Mucosa of gallbladder (tissue), 1 donor: ENCODE measurements around the gene CADPS2. TPM values are rescaled to one million over a fixed set of nuclear protein-coding genes. Genes with fewer than 3 reads are reported as not detected.

ENCODE experiments used
- DNase-seq: peaks from one replicate; pipeline ENCODE4 v3.0.0-alpha.2; 2020; ENCODE audit warnings: low spot score
- total RNA-seq: library from RNA; stranded (reverse); gene quantifications from one replicate; pipeline ENCODE4 v1.2.1, GENCODE V29; 2021
- donor health status: DM: no; HTN: no; CAD: no.

CADPS2 gene
- 38.4 TPM for total RNA-seq

GRCh38 chr7:122886357-122887081 lies at the start of gene CADPS2:
CADPS2 (minus strand) TSS chr7:122886460; CDS start chr7:122886337, 123 bp downstream.
- DNase-seq = peak; percentile 91

GRCh38 chr7:122935620-122936019 lies 49.4 kb upstream of the CADPS2 start:
- no peak for DNase-seq

GRCh38 chr7:122919643-122920181 lies 33.5 kb upstream of the CADPS2 start:
- DNase-seq = no peak

- no peak for DNase-seq
Observed at GRCh38 chr7:122914812-122915211, 28.6 kb upstream of the CADPS2 start.

DNA sequence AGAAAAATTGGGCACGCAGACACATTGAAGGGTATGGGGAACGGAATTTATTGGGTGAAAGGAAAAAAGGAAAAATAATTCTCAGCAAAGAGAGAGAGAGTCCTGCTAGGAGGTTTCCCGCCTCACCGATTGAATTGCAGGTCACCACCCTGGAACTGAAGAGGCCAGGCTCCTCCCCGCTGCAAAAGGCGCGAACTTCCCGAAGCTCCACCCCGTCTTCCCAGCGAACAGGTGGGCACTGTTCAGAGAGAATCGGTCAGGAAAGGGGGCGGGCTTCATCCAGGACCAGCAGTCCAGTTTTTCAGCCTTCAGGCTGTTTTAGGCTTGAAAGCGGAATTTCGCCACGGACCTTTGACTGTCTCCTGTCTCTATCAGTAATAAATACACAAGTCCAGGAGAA lies 27.3 kb upstream of the CADPS2 start:
- DNase-seq = no peak

GRCh38 chr7:122902751-122903495 lies 16.7 kb upstream of the CADPS2 start:
- DNase-seq = no peak

- DNase-seq = no peak
Observed at GRCh38 chr7:122901250-122901649, 15.0 kb upstream of the CADPS2 start.

DNA sequence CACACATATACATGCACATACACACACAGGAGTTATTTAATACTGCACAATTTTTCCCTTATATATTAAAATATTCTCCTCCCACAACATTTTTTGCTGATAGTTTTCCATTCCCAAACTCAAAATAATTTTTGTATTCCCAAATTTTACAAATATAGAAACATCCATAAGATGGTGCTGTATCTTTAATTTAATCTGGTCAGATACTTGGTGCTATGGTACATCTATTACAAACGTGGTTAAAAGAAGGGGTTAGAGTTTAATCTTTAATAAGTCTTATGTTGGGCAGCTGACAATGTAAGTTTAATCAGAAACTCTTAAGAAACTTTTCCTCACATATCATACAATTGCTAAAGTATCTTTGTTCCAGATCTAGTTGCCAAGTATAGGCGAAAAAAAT lies 10.2 kb upstream of the CADPS2 start:
- DNase-seq = no peak

- no peak for DNase-seq
Observed at GRCh38 chr7:122893486-122893885, 7.2 kb upstream of the CADPS2 start.

DNA sequence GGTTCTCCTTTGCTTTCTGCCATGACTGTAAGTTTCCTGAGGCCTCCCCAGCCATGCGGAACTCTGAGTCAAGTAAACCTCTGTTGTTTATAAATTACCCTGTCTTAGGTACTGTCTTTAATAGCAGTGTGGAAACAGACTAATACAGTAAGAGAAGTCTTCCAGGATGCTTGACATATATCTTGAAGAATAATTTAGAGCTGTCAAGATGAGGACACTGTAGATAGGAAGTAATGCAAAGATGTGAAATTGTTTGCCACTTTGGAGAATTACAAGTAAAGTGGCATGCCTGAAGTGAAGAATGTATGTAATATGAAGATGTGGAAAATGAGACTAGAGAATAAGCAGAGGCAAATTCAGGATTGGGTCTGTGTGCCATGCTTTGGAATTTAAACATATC lies 2.9 kb upstream of the CADPS2 start:
- DNase-seq = no peak

- DNase-seq = no peak
Observed at GRCh38 chr7:122887848-122888247, 1.6 kb upstream of the CADPS2 start.

DNA sequence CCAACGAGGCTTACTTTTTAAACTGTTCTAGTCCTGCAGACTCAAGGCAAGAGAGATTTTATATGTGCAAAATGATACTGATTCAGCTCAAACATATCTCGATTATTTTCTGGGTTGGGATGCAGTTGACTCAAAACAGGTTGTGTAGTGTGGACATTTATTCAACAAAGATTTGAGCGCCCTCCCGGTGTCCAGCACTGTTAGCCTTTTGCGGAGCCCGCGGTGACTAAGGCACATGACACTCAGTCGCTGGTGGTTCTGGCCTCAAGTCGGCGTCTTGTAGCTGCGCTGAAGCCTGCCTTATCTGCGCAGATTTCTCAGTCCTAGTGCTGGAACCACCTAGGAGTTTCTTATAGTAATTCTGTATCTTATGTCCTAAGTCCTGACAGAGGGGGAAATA lies 938 bp upstream of the CADPS2 start:
- peak; percentile 77 for DNase-seq

- peak; percentile 28 for DNase-seq
Observed at GRCh38 chr7:122885583-122886356, 490 bp downstream of the CADPS2 start.

DNA sequence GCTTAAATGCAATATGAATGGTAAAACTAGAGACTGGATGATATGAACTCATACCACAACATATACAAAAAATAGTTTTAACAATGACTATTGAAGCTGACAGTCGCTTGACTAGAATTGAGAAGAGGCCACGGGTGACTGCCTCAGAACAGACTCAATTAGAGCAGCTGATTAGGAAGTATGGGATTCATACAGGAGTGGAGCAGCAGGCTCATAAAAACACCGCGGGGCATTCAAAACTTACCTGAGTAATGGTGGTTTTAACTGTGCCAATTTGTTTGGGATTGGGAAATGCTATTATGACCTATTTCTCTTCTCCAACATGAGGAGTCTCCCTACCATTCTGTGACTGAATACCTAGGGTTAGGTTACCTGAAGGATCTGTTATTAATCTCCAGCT lies 2.1 kb downstream of the CADPS2 start:
- no peak for DNase-seq

DNA sequence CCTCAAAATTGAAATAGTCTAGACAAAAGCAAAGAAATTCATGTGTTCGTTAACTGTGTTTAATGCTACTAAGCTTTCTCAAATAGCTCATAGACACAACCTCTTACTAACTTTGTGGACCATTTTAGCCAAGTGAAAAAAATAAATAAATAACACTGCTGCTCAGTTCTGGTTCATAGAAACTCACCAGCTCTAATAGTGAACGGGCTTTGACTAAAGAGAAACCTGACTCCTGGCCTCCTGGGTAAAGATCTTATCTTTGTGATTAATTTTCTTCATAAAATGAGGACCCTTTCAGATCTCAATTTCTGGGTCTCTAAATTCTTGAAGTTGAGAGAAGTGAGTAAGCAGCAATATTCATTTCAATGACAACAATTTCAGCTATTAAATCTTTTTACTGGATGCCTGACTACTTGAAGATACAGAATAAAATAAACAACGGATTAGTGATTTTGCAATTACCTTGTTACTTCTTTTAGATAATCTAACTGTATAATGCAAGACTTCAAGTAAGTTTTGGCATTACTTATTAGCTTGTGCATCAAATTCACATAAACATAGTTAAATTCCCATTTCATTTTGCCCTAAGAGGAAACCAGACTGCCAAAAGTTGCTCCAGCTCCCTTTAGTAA lies 3.1 kb downstream of the CADPS2 start:
- DNase-seq = no peak

DNA sequence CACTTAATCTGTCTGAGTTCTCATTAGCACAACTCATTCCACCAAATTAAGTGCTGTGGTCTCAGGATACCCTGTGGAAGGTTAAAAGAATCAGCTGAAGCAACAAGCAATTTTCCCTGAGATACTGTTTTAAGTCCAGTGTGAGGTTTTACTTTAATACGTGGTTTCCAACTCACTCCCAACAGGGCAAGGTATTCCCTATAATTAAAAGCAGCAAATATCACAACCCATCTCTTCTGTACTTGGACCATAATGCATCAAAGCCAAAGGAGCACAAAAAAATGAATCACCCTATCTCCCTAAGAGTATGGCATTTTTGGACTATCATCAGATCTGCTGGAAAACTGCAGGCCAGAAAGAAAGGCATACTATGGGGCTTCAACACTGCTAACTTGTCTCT lies 4.9 kb downstream of the CADPS2 start:
- DNase-seq = no peak

DNA sequence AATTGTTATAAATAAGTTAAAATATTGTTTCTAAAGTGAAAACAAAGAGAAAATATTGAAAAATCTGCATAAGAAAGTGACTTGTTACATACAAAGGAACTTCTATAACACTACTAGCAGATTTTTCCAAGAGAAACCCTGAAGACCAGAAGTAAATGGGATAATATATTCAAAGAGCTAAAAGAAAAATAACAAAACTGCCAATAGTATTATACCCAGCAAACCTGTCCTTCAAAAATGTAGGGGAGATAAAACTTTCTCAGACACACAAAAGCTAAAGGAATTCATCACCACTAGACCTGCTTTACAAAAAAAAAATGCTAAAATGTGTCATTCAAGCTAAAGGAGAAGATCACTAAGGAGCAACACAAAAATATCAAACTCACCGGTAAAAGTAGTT lies 17.0 kb downstream of the CADPS2 start:
- DNase-seq = no peak

DNA sequence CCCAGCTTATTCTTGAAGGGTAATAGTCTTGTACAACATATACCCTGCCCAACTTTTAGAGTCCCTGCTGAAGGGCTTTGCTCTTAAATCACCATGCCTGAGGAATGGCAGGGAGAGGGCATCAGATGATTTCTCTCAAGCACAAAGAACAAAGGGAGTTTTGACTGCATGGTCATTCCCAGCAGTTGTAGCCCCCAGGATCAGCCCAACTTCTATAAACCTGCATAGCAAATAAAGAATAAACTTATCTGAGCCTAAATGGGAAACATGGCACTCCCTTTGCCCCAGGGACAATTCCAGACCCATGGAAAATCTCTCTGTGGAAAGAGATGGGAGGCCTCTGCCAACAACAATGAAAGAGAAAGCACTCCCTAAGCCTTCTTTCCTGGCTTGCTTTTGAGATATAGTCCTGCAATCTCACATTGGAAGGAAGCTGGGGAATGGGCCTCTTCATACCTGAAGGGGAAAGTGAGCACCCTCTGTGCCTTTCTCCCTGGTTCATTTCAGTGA lies 18.7 kb downstream of the CADPS2 start:
- DNase-seq = no peak

DNA sequence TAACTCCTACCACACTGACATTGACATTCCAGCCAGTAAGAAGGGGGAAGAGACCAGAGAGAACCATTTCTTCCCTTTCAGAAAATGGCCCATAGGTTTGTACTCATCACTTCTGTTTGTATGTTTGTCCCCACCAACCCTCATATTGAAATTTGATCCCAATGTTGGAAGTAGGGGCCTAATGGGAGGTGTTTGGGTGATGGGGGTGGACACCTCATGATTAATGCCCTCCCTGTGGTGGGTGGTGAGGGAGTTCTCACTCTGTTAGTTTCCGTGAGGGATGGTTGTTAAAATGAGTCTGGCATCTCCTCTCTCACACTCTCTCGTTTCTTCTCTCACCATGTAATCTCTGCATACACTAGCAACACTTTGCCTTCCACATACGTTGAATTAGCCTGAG lies 21.4 kb downstream of the CADPS2 start:
- DNase-seq = no peak

DNA sequence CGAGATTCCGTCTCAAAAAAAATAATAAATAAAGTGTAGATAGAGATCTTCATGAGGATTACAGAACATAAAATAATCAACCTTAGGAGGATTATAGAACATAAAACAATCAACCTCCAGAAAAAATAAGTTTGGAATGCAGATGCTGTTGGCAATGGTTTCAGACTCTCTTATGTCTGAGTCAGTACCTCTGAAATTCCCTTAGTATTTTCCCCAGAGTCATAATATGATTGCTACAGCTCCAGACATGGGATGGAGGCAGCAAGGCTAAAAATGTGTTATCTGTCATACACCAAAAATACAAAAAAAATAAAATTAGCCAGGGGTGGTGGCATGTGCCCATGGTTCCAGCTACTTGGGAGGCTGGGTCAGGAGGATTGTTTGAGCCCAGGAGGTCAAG lies 22.2 kb downstream of the CADPS2 start:
- DNase-seq = no peak

DNA sequence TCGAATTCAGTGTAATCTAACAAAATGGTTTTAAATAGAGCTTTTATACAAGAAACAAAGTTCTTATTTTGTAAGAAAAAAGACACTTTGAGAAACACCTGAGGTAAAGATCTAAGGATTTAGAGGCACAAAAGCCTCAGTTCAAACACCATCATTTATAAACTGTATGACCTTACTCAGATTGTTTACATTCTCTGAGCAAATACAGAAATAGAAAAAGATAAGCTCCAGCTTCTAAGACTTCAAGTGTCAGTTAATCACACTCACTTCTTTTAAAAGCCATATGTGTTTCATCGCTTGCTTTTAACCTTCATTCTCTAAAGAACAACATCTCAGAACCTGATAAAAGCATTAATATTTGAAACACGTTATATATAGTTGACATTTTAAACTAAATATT lies 27.9 kb downstream of the CADPS2 start:
- no peak for DNase-seq

GRCh38 chr7:122850528-122850927 lies 35.7 kb downstream of the CADPS2 start:
- no peak for DNase-seq
